Fibroblast of the conjunctiva (primary cell): Measurements from ENCODE around the gene ARL2.
"Not testable (repeated sequence)": the region's sequence is repeated elsewhere in the genome, so short reads cannot be mapped to it uniquely, and the experiment has no call there.

Source experiments
- DNase-seq: peaks from one replicate; pipeline ENCODE4 v3.0.0-alpha.2; 2010; ENCODE audit warnings: low read depth

Gene ARL2

GRCh38 chr11:65013888-65014725, at the start of gene ARL2:
Gene ARL2, plus strand, starts transcription at chr11:65014160. Its CDS starts 48 bp downstream, at chr11:65014208.
- DNase-seq: peak; percentile 82

GRCh38 chr11:64967375-64967774, 46.6 kb upstream of the ARL2 start:
- DNase-seq: no peak

- DNase-seq: no peak
These were observed 44.8 kb upstream of the ARL2 start for GRCh38 chr11:64969209-64969608.

DNA sequence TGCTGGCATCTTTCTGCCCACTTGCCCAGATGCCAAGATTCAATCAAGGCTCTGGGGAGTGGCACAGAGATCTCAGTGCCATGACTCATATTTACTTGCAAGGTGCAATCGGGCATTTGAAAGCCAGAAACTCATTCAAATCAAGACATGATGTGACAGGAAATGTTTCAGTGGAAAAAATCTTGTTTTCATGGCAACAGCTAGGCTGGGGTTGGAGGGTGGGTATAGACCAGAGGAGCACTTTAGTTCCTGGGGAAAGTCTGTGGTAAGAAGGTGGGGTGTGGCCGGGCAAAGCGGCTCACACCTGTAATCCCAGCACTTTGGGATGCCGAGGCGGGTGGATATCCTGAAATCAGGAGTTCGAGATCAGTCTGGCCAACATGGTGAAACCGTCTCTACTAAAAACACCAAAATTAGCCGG, 43.2 kb upstream of the ARL2 start:
- no peak for DNase-seq

- DNase-seq: peak; percentile 55
These were observed 42.3 kb upstream of the ARL2 start, which contains the start of gene MAJIN for GRCh38 chr11:64971421-64972233. Gene MAJIN, minus strand, starts transcription at chr11:64972108. Its CDS starts 12,703 bp downstream, at chr11:64959405.

DNA sequence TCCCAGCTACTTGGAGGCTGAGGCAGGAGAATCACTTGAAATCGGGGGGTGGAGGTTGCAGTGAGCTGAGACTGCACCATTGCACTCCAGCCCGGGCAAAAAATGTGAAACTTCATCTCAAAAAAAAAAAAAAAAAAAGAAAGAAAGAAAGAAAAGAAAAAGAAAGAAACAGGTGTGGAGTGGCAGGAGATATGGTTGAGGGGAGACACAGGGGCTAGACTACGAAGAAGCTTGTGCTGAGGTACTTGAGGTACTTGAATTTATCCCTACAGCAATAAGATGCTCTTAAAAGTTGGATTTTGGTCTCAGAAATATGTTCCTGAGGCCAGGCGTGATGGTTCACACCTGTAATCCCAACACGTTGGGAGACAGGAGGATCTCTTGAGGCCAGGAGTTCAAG, 39.8 kb upstream of the ARL2 start:
- DNase-seq: no peak

GRCh38 chr11:64976651-64977050, 37.3 kb upstream of the ARL2 start:
- no peak for DNase-seq

- not testable (repeated sequence) for DNase-seq
These were observed 30.6 kb upstream of the ARL2 start for GRCh38 chr11:64983339-64983738.

GRCh38 chr11:64987998-64988854, 25.7 kb upstream of the ARL2 start:
- DNase-seq: no peak

GRCh38 chr11:64989416-64989815, 24.5 kb upstream of the ARL2 start:
- DNase-seq: no peak

DNA sequence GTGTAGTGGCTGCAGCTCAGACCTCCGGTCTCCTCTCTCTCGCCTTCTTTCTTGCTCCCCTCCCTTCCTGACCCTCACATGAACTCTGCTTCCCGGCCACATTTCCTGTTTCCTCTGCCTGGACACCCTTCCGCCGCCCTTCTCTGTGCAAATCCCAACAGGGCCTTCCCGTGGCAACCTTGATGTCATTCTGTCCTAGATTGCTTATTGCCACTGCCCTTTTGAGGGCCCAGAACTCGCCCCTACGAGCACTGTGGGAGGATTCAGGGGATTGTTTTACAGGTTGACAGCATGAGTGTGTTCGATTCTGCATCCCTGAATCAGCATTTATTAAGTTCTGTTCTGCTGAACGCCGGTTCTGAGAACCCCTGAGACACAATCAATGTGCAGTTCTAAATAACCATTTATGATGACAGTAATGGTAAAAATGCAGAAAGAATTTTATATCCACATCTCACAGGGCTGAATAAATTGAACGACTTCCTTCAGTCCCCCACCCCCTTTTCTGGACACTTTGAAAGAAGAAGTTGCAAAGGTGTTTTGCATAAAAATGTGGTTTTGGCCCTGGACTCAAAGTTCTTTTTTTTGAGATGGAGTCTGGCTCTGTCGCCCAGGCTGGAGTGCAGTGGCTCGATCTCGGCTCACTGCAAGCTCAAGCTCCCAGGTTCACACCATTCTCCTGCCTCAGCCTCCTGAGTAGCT, 23.6 kb upstream of the ARL2 start:
- no peak for DNase-seq

DNA sequence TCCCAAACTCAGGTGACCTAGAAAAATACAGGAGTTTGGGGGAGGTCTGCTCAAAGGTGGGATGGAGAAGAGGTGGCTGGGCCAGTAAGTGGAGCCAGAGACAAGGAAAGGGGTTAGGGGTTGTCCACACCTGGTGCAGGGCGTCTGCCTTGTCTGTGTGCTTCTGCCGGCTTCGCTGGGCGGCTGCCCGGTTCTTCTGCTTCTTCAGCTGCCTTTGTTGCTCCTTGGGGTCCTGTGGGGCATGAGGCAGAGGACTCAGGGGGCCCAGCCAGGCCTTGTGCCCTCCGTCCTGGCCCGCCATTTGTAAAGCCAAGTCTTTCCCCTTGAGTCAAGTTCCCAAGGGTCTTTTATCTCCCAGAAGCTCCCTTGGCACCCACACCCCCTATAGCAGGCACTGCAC, 19.6 kb upstream of the ARL2 start:
- DNase-seq: no peak

DNA sequence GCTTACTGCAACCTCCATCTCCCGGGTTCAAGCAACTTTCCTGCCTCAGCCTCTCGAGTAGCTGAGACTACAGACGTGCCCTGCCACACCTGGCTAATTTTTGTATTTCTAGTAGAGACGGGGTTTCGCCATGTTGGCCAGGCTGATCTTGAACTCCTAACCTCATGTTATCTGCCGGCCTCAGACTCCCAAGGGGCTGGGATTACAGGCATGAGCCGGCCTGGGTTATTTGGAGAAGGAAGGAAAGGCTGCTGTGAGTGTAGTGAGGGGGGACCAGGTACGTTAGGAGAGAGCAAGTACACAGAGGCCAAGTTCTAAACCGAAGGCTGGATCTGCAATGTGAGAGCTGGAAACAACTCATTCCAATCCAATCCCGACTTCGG, 17.6 kb upstream of the ARL2 start:
- DNase-seq: no peak

GRCh38 chr11:64996710-64997380, 17.1 kb upstream of the ARL2 start, which contains the start of gene BATF2:
Gene BATF2, minus strand, starts transcription at chr11:64996971. Its CDS starts 57 bp downstream, at chr11:64996914.
- no peak for DNase-seq

- DNase-seq: no peak
These were observed 15.8 kb upstream of the ARL2 start for GRCh38 chr11:64998141-64998540.

DNA sequence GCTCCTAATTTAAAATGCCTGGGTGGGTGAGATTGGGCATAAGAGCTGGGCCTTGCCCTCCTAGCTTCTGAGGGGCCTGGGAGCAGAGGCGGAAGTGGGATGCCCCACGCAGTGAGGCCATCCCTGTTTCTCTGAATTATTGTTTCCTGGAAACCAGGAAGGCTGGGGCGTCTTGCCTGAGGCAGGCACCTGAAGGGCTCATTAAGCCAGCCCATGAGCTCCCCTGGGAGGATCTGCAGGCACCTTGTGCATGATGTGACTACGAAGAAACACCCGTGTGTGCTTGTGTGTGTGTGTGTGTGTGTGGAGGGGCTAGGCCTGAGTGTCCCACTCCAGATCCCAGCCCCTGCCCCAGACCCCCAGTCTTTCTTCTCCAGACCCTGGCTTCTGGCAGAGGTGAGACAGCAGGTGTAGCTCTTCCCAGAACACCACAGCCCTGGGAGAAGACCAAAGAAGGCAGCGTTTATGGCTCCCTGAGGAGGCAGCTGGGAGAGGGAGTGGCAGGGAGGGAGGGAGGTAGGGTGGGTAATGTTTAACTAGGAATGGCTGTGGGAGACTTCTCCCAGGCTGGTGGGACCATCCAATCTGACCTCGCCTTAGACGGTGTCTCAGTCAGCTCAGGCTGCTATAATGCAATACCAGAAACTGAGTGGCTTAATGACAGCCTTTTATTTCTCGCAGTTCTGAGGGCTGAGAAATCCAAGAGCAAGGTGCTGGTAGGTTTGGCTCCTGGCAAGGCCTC, 15.1 kb upstream of the ARL2 start:
- DNase-seq: no peak

DNA sequence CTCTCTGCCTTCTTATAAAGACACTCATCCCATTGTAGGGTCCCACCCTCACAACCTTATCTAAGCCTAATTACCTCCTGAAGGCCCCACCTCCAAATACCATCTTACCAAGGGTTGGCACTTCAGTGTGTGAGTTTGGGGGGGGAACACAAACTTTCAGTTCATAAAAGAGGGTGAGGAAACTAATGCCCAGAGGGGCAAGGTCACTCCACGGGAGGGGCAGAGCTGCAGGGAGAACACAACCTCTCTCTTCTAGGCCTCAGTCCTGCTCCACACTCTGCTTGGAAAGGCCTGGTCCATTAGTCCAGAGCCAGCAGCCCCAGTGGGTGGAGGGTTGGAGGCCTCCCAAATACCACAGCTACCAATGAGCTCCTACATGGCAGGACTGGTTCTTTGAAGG, 14.5 kb upstream of the ARL2 start:
- DNase-seq: no peak

DNA sequence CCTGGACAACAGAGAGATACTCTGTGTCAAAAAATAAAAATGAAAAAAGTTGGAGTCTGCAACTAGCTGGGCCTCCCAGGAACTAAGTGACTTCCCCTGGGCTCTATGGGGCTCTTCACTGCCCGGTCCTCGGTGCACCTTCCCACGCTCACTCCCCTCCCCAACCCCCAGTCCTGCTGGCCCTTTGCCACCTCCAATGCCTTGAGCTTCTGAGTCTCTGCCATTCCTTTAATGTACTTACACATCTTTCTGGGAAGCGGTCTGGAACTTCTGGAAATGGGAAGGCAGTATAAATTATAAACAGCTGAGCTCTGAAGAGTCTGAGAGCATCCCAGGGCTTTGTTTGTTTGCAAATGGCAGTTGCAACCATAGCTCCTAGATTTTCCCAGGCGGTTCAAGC, 11.3 kb upstream of the ARL2 start:
- DNase-seq: no peak

DNA sequence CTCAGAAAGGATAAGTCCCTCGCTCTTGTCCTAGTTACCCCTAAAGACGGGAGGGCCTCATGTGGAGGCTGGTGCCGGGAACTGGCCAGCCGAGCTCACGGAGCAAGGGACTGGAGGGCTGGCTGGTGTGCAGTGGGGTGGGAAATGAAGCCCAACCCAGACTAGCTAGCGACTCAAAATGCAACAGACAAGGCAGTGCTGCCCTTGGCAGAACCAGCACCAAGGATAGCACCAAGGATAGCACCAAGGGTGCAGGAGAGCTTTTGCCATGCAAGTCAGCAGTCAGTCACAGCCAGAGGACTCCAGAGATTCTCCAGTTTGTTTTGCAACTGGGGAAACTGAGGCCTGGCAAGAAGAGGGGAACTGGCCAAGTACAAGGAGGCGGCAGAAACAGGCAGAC, 10.7 kb upstream of the ARL2 start:
- no peak for DNase-seq

DNA sequence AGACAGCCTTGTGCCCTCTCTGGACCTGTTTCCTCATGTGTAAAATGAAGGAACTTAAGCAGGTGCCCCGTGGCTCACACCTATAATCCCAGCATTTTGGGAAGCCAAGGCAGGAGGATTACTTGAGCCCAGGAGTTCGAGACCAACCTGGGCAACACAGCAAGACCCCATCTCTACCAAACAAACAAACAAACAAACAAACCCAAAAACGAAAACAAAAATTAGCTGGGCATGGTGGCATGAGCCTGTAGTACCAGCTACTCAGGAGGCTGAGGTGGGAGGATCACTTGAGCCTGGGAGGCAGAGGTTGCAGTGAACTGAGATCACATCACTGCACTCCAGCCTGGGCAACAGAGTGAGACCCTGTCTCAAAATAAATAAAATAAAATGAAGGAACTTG, 10.0 kb upstream of the ARL2 start:
- DNase-seq: not testable (repeated sequence)
